Measurements from ENCODE around the gene TRIM16.
"Not testable (repeated sequence)": the region's sequence is repeated elsewhere in the genome, so short reads cannot be mapped to it uniquely, and the experiment has no call there.

Gene TRIM16

GRCh38 chr17:15674640-15675039 lies 9.5 kb downstream of the TRIM16 start:
- H3K9ac ChIP-seq (ENCODE audit: low read depth, low read length); H3K36me3 ChIP-seq (ENCODE audit: insufficient read depth, low read length): not testable (repeated sequence)

GRCh38 chr17:15669526-15669925 lies 14.6 kb downstream of the TRIM16 start:
- H3K36me3 ChIP-seq (ENCODE audit: insufficient read depth, low read length); H3K9ac ChIP-seq (ENCODE audit: low read depth, low read length); H3K4me1 ChIP-seq (ENCODE audit: insufficient read depth, low read length); H3K9me3 ChIP-seq (ENCODE audit: control insufficient read depth, insufficient read depth, low read length): not testable (repeated sequence)

More at GRCh38 chr17:15674640-15675039, 9.5 kb downstream of the TRIM16 start:
- H3K4me1 ChIP-seq (ENCODE audit: insufficient read depth, low read length); H3K9me3 ChIP-seq (ENCODE audit: control insufficient read depth, insufficient read depth, low read length): not testable (repeated sequence)

GRCh38 chr17:15663691-15664090 lies 20.4 kb downstream of the TRIM16 start:
- H3K36me3 ChIP-seq (ENCODE audit: insufficient read depth, low read length), result peaks cover 6% of the 10 kb centered on the region; the same call in 1 of the 2 replicates
- H3K4me1 ChIP-seq (ENCODE audit: insufficient read depth, low read length), result 0 out of 2 replicates have a peak, but pooled peaks cover 4% of the 10 kb centered on the region
- no peak overlapping the region for H3K9ac ChIP-seq (ENCODE audit: low read depth, low read length)
- H3K9me3 ChIP-seq (ENCODE audit: control insufficient read depth, insufficient read depth, low read length), result no peaks in the 10 kb centered on the region

GRCh38 chr17:15663176-15663575 lies 20.9 kb downstream of the TRIM16 start:
- H3K9ac ChIP-seq (ENCODE audit: low read depth, low read length), result no peak overlapping the region
- no peaks in the 10 kb centered on the region for H3K9me3 ChIP-seq (ENCODE audit: control insufficient read depth, insufficient read depth, low read length)
- 0 out of 2 replicates have a peak, but pooled peaks cover 4% of the 10 kb centered on the region for H3K4me1 ChIP-seq (ENCODE audit: insufficient read depth, low read length)
- H3K36me3 ChIP-seq (ENCODE audit: insufficient read depth, low read length), result peaks cover 6% of the 10 kb centered on the region; the same call in 1 of the 2 replicates

GRCh38 chr17:15662681-15663080 lies 21.4 kb downstream of the TRIM16 start:
- Histone ChIP-seq H3K4me1 (ENCODE audit: insufficient read depth, low read length) (0 out of 2 replicates have a peak, but pooled peaks cover 4% of the 10 kb centered on the region), H3K9ac (ENCODE audit: low read depth, low read length) (no peak overlapping the region), H3K36me3 (ENCODE audit: insufficient read depth, low read length) (peaks cover 6% of the 10 kb centered on the region; the same call in 1 of the 2 replicates), H3K9me3 (ENCODE audit: control insufficient read depth, insufficient read depth, low read length) (no peaks in the 10 kb centered on the region)

- no peaks in the 10 kb centered on the region for H3K9me3 ChIP-seq (ENCODE audit: control insufficient read depth, insufficient read depth, low read length)
- H3K4me1 ChIP-seq (ENCODE audit: insufficient read depth, low read length), result 0 out of 2 replicates have a peak, but pooled peaks cover 4% of the 10 kb centered on the region
- H3K9ac ChIP-seq (ENCODE audit: low read depth, low read length), result no peak overlapping the region
- peaks cover 6% of the 10 kb centered on the region; the same call in 1 of the 2 replicates for H3K36me3 ChIP-seq (ENCODE audit: insufficient read depth, low read length)
Observed at GRCh38 chr17:15660077-15660476, 24.0 kb downstream of the TRIM16 start.

- Histone ChIP-seq H3K9ac (ENCODE audit: low read depth, low read length) (no peak overlapping the region), H3K9me3 (ENCODE audit: control insufficient read depth, insufficient read depth, low read length) (no peaks in the 10 kb centered on the region), H3K4me1 (ENCODE audit: insufficient read depth, low read length) (0 out of 2 replicates have a peak, but pooled peaks cover 4% of the 10 kb centered on the region), H3K36me3 (ENCODE audit: insufficient read depth, low read length) (peaks cover 6% of the 10 kb centered on the region; the same call in 1 of the 2 replicates)
Observed at GRCh38 chr17:15659663-15660062, 24.4 kb downstream of the TRIM16 start.

- H3K36me3 ChIP-seq (ENCODE audit: insufficient read depth, low read length), result peaks cover 6% of the 10 kb centered on the region; the same call in 1 of the 2 replicates
- H3K9me3 ChIP-seq (ENCODE audit: control insufficient read depth, insufficient read depth, low read length), result no peaks in the 10 kb centered on the region
- H3K9ac ChIP-seq (ENCODE audit: low read depth, low read length), result no peak overlapping the region
- H3K4me1 ChIP-seq (ENCODE audit: insufficient read depth, low read length), result 0 out of 2 replicates have a peak, but pooled peaks cover 4% of the 10 kb centered on the region
Observed at GRCh38 chr17:15659236-15659635, 24.9 kb downstream of the TRIM16 start.

- Histone ChIP-seq H3K9ac (ENCODE audit: low read depth, low read length) (no peak overlapping the region), H3K36me3 (ENCODE audit: insufficient read depth, low read length) (peaks cover 6% of the 10 kb centered on the region; the same call in 1 of the 2 replicates), H3K9me3 (ENCODE audit: control insufficient read depth, insufficient read depth, low read length) (no peaks in the 10 kb centered on the region), H3K4me1 (ENCODE audit: insufficient read depth, low read length) (0 out of 2 replicates have a peak, but pooled peaks cover 4% of the 10 kb centered on the region)
Observed at GRCh38 chr17:15658296-15658695, 25.8 kb downstream of the TRIM16 start.

GRCh38 chr17:15657868-15658267 lies 26.2 kb downstream of the TRIM16 start:
- H3K9ac ChIP-seq (ENCODE audit: low read depth, low read length), result no peak overlapping the region
- no peaks in the 10 kb centered on the region for H3K9me3 ChIP-seq (ENCODE audit: control insufficient read depth, insufficient read depth, low read length)
- 0 out of 2 replicates have a peak, but pooled peaks cover 4% of the 10 kb centered on the region for H3K4me1 ChIP-seq (ENCODE audit: insufficient read depth, low read length)
- H3K36me3 ChIP-seq (ENCODE audit: insufficient read depth, low read length), result peaks cover 6% of the 10 kb centered on the region; the same call in 1 of the 2 replicates

- Histone ChIP-seq H3K9me3 (ENCODE audit: control insufficient read depth, insufficient read depth, low read length) (no peaks in the 10 kb centered on the region), H3K9ac (ENCODE audit: low read depth, low read length) (no peak overlapping the region), H3K4me1 (ENCODE audit: insufficient read depth, low read length) (peaks cover 10% of the 10 kb centered on the region; the same call in 1 of the 2 replicates), H3K36me3 (ENCODE audit: insufficient read depth, low read length) (no peaks in the 10 kb centered on the region)
Observed at GRCh38 chr17:15654886-15655561, 29.1 kb downstream of the TRIM16 start.

GRCh38 chr17:15654401-15654800 lies 29.7 kb downstream of the TRIM16 start:
- H3K36me3 ChIP-seq (ENCODE audit: insufficient read depth, low read length); H3K9ac ChIP-seq (ENCODE audit: low read depth, low read length); H3K9me3 ChIP-seq (ENCODE audit: control insufficient read depth, insufficient read depth, low read length): not testable (repeated sequence)
- H3K4me1 ChIP-seq (ENCODE audit: insufficient read depth, low read length), result peaks cover 10% of the 10 kb centered on the region; the same call in 1 of the 2 replicates

GRCh38 chr17:15652960-15653359 lies 31.2 kb downstream of the TRIM16 start:
- H3K36me3 ChIP-seq (ENCODE audit: insufficient read depth, low read length), result no peaks in the 10 kb centered on the region
- H3K4me1 ChIP-seq (ENCODE audit: insufficient read depth, low read length), result peaks cover 10% of the 10 kb centered on the region; the same call in 1 of the 2 replicates
- H3K9me3 ChIP-seq (ENCODE audit: control insufficient read depth, insufficient read depth, low read length), result no peaks in the 10 kb centered on the region
- no peak overlapping the region for H3K9ac ChIP-seq (ENCODE audit: low read depth, low read length)

- no peak overlapping the region; the same call in 1 of the 2 replicates for H3K9ac ChIP-seq (ENCODE audit: low read depth, low read length)
- H3K36me3 ChIP-seq (ENCODE audit: insufficient read depth, low read length), result no peaks in the 10 kb centered on the region
- no peaks in the 10 kb centered on the region for H3K9me3 ChIP-seq (ENCODE audit: control insufficient read depth, insufficient read depth, low read length)
- H3K4me1 ChIP-seq (ENCODE audit: insufficient read depth, low read length), result peaks cover 10% of the 10 kb centered on the region; the same call in 1 of the 2 replicates
Observed at GRCh38 chr17:15651583-15652110, 32.5 kb downstream of the TRIM16 start.
